ENCODE measurements around the gene STK11IP. TPM values are rescaled to one million over a fixed set of nuclear protein-coding genes. Genes with fewer than 3 reads are reported as not detected.

STK11IP gene
- total RNA-seq, 1 donor from 2014 or later, result 34.5 TPM

DNA sequence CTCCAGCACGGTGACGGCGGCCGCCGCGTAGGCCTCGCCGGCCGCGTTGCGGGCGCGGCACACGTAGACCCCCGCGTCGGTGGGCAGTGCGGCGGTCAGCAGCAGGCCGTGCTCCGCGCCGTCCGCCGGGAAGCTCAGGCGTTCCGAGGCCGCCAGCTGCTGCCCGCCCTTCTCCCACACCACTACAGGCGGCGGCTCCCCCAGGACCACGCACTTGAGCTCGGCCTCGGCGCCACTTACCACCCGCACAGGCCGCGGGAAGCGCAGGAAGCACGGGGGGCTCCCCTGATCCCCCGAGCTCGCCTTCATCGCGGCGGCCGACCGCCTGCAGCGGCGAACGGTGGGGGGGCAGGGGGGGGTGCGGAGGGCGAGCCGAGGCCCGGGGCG lies 26.7 kb upstream of the STK11IP start:
- Mint-ChIP-seq H3K27me3 (ENCODE audit: unreplicated experiment) (peaks cover 8% of the 10 kb centered on the region), H3K27ac (ENCODE audit: unreplicated experiment) (no peak overlapping the region), H3K9me3 (ENCODE audit: unreplicated experiment) (peaks cover 13% of the 10 kb centered on the region), H3K36me3 (ENCODE audit: unreplicated experiment) (no peaks in the 10 kb centered on the region), H3K4me3 (ENCODE audit: unreplicated experiment) (no peak overlapping the region), H3K4me1 (ENCODE audit: low read depth, unreplicated experiment) (peaks cover 11% of the 10 kb centered on the region)
- peak; percentile 60 for DNase-seq
- TF ChIP-seq, protein P1, sequence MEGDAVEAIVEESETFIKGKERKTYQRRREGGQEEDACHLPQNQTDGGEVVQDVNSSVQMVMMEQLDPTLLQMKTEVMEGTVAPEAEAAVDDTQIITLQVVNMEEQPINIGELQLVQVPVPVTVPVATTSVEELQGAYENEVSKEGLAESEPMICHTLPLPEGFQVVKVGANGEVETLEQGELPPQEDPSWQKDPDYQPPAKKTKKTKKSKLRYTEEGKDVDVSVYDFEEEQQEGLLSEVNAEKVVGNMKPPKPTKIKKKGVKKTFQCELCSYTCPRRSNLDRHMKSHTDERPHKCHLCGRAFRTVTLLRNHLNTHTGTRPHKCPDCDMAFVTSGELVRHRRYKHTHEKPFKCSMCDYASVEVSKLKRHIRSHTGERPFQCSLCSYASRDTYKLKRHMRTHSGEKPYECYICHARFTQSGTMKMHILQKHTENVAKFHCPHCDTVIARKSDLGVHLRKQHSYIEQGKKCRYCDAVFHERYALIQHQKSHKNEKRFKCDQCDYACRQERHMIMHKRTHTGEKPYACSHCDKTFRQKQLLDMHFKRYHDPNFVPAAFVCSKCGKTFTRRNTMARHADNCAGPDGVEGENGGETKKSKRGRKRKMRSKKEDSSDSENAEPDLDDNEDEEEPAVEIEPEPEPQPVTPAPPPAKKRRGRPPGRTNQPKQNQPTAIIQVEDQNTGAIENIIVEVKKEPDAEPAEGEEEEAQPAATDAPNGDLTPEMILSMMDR (IDR thresholded peaks at IDR 0.05; ENCODE audit: partially characterized antibody, unreplicated experiment), result no peak

GRCh38 chr2:219571311-219572236 lies 26.1 kb upstream of the STK11IP start, which contains the start of gene OBSL1:
Gene OBSL1, minus strand, starts transcription at chr2:219571539. Its CDS starts 307 bp downstream, at chr2:219571232.
- peaks cover 13% of the 10 kb centered on the region for H3K27me3 Mint-ChIP-seq (ENCODE audit: unreplicated experiment)
- H3K9me3 Mint-ChIP-seq (ENCODE audit: unreplicated experiment), result peaks cover 13% of the 10 kb centered on the region
- H3K36me3 Mint-ChIP-seq (ENCODE audit: unreplicated experiment), result no peaks in the 10 kb centered on the region
- peaks cover 15% of the 10 kb centered on the region for H3K4me1 Mint-ChIP-seq (ENCODE audit: low read depth, unreplicated experiment)
- DNase-seq, result peak; percentile 80
- TF ChIP-seq, protein P1 (IDR thresholded peaks at IDR 0.05; ENCODE audit: partially characterized antibody, unreplicated experiment), result no peak
- peak within 1 kb of the TSS; percentile 72 for H3K4me3 Mint-ChIP-seq (ENCODE audit: unreplicated experiment)
- peak within 1 kb of the TSS; percentile 69 for H3K27ac Mint-ChIP-seq (ENCODE audit: unreplicated experiment)

DNA sequence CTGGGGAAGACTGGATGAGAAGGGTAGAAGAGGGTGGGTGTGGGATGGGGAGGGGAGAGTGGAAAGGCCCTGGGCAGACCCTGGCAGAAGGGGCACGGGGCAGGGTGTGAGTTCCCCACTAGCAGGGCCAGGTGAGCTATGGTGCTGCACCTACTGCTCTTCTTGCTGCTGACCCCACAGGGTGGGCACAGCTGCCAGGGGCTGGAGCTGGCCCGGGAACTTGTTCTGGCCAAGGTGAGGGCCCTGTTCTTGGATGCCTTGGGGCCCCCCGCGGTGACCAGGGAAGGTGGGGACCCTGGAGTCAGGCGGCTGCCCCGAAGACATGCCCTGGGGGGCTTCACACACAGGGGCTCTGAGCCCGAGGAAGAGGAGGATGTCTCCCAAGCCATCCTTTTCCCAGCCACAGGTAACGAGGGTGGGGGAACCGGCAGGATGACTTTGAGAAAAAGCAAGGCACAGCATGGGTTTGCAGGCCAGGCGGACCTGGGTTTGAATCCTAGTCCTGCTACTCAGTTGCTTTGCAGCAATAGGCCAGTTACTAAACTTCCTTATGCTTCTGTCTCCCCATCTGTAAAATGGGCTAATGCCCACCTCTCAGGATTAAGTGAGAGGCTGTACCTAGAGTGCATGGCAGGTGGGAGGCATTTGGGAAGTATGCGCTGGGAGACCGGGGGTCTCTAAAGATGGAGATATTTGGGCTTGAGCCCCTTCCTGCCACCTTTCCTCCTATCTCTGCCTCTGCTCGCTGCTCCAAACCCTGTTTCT lies 25.2 kb upstream of the STK11IP start, which contains the start of gene INHA:
TSS of gene INHA (plus strand) at position 74 of the 765 bp plus-strand sequence. CDS start at position 139, 65 bp downstream.
- peaks cover 14% of the 10 kb centered on the region for H3K27me3 Mint-ChIP-seq (ENCODE audit: unreplicated experiment)
- TF ChIP-seq, protein P1 (IDR thresholded peaks at IDR 0.05; ENCODE audit: partially characterized antibody, unreplicated experiment), result no peak
- DNase-seq, result no peak
- peaks cover 16% of the 10 kb centered on the region for H3K9me3 Mint-ChIP-seq (ENCODE audit: unreplicated experiment)
- peak within 1 kb of the TSS; percentile 69 for H3K27ac Mint-ChIP-seq (ENCODE audit: unreplicated experiment)
- H3K4me3 Mint-ChIP-seq (ENCODE audit: unreplicated experiment), result peak within 1 kb of the TSS; percentile 72
- peaks cover 22% of the 10 kb centered on the region for H3K4me1 Mint-ChIP-seq (ENCODE audit: low read depth, unreplicated experiment)
- H3K36me3 Mint-ChIP-seq (ENCODE audit: unreplicated experiment), result no peaks in the 10 kb centered on the region

DNA sequence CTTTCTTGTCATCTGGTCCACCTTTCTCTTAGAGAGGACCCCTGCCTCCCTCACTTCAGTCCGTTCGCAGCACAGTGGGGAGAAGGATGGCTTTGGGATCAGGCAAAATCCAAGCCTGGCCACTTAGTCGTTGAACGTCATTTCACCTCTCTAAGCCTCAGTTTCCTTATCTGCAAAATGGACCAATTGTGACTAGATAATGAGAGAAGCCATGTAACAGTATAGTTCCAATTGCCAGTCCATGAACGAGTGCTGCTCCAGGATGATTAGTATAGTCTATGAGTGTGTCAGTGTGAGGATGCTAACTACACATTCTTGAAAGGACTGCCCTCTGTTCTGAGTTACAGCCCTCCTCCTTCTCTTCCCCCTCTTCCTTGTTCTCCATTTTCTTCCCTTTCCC lies 24.5 kb upstream of the STK11IP start:
- DNase-seq, result no peak
- Mint-ChIP-seq H3K27ac (ENCODE audit: unreplicated experiment) (no peak overlapping the region), H3K27me3 (ENCODE audit: unreplicated experiment) (peaks cover 14% of the 10 kb centered on the region), H3K4me3 (ENCODE audit: unreplicated experiment) (no peak overlapping the region), H3K36me3 (ENCODE audit: unreplicated experiment) (no peaks in the 10 kb centered on the region), H3K4me1 (ENCODE audit: low read depth, unreplicated experiment) (peaks cover 23% of the 10 kb centered on the region), H3K9me3 (ENCODE audit: unreplicated experiment) (peaks cover 16% of the 10 kb centered on the region)
- TF ChIP-seq, protein P1 (IDR thresholded peaks at IDR 0.05; ENCODE audit: partially characterized antibody, unreplicated experiment), result no peak

Measured in glutamatergic neuron (in vitro differentiated cells).